ENCODE results near the gene OGDHL. TPM values are rescaled to one million over a fixed set of nuclear protein-coding genes. Genes with fewer than 3 reads are reported as not detected.

The OGDHL gene
- total RNA-seq, 4 donors from 2014 or later = 0.13 to 0.20 TPM; not detected in 2

GRCh38 chr10:49742683-49743463, 19.2 kb downstream of the OGDHL start:
- in situ Hi-C loops (cut with MboI; ENCODE audit: low sequenced_read_pairs in 4 of 4) (no loop called here), intact Hi-C loops (cut with DNase I; ENCODE audit: low total_unique reads) (no loop called here)
- no peak for TF ChIP-seq CTCF (IDR thresholded peaks at IDR 0.05 in 4 of 5, conservative IDR thresholded peaks at IDR 0.05 in 1 of 5)
- no peak for TF ChIP-seq POLR2A (IDR thresholded peaks at IDR 0.05)
- no peaks in the 10 kb centered on the region for H3K9me3 ChIP-seq
- DNase-seq (no peak), ATAC-seq (no peak)
- no peak overlapping the region for H3K27ac ChIP-seq
- no peaks in the 10 kb centered on the region for H3K27me3 ChIP-seq
- H3K36me3 ChIP-seq = no peaks in the 10 kb centered on the region
- no peak overlapping the region for H3K4me3 ChIP-seq
- H3K4me1 ChIP-seq = no peaks in the 10 kb centered on the region

GRCh38 chr10:49741108-49741995, 20.8 kb downstream of the OGDHL start:
- in situ Hi-C loops (cut with MboI; ENCODE audit: low sequenced_read_pairs in 4 of 4) = no loop called here

GRCh38 chr10:49740346-49741107, 21.6 kb downstream of the OGDHL start:
- Histone ChIP-seq H3K4me1 (no peaks in the 10 kb centered on the region), H3K4me3 (no peak overlapping the region), H3K27me3 (no peaks in the 10 kb centered on the region), H3K36me3 (no peaks in the 10 kb centered on the region), H3K9me3 (no peaks in the 10 kb centered on the region), H3K27ac (no peak overlapping the region)
- intact Hi-C loops (cut with DNase I; ENCODE audit: low total_unique reads) (no loop called here), in situ Hi-C loops (cut with MboI; ENCODE audit: low sequenced_read_pairs in 4 of 4) (no loop called here)
- ATAC-seq = no peak
- no peak for DNase-seq
- no peak for TF ChIP-seq CTCF (IDR thresholded peaks at IDR 0.05 in 4 of 5, conservative IDR thresholded peaks at IDR 0.05 in 1 of 5)
- TF ChIP-seq POLR2A (IDR thresholded peaks at IDR 0.05) = no peak

More at GRCh38 chr10:49741108-49741995, 20.8 kb downstream of the OGDHL start:
- DNase-seq (no peak), ATAC-seq (no peak)
- no peak for TF ChIP-seq CTCF (IDR thresholded peaks at IDR 0.05 in 4 of 5, conservative IDR thresholded peaks at IDR 0.05 in 1 of 5)
- no peak for TF ChIP-seq POLR2A (IDR thresholded peaks at IDR 0.05)
- Histone ChIP-seq H3K9me3 (no peaks in the 10 kb centered on the region), H3K4me3 (no peak overlapping the region), H3K27ac (no peak overlapping the region), H3K27me3 (no peaks in the 10 kb centered on the region), H3K4me1 (no peaks in the 10 kb centered on the region), H3K36me3 (no peaks in the 10 kb centered on the region)
- intact Hi-C loops (cut with DNase I; ENCODE audit: low total_unique reads) = no loop called here

- Histone ChIP-seq H3K36me3 (no peaks in the 10 kb centered on the region), H3K27ac (no peak overlapping the region), H3K4me1 (no peaks in the 10 kb centered on the region), H3K9me3 (no peaks in the 10 kb centered on the region), H3K4me3 (no peak overlapping the region), H3K27me3 (no peaks in the 10 kb centered on the region)
- TF ChIP-seq CTCF (IDR thresholded peaks at IDR 0.05 in 4 of 5, conservative IDR thresholded peaks at IDR 0.05 in 1 of 5) = no peak
- intact Hi-C loops (cut with DNase I; ENCODE audit: low total_unique reads) (no loop called here), in situ Hi-C loops (cut with MboI; ENCODE audit: low sequenced_read_pairs in 4 of 4) (no loop called here)
- DNase-seq = no peak
- no peak for ATAC-seq
These were observed 22.7 kb downstream of the OGDHL start for GRCh38 chr10:49739426-49739825.
